ENCODE measurements around the gene KIAA0408.

GRCh38 chr6:127482325-127482724, 23.1 kb upstream of the KIAA0408 start:
- TF ChIP-seq POLR2A (IDR thresholded peaks at IDR 0.05; ENCODE audit: low read depth, low read length), result no peak
- TF ChIP-seq POLR2AphosphoS5 (IDR thresholded peaks at IDR 0.05; ENCODE audit: low read depth, low read length), result no peak
- TF ChIP-seq TAF1 (IDR thresholded peaks at IDR 0.05; ENCODE audit: low read depth, low read length), result no peak
